ENCODE measurements around the gene RHOB.

DNA sequence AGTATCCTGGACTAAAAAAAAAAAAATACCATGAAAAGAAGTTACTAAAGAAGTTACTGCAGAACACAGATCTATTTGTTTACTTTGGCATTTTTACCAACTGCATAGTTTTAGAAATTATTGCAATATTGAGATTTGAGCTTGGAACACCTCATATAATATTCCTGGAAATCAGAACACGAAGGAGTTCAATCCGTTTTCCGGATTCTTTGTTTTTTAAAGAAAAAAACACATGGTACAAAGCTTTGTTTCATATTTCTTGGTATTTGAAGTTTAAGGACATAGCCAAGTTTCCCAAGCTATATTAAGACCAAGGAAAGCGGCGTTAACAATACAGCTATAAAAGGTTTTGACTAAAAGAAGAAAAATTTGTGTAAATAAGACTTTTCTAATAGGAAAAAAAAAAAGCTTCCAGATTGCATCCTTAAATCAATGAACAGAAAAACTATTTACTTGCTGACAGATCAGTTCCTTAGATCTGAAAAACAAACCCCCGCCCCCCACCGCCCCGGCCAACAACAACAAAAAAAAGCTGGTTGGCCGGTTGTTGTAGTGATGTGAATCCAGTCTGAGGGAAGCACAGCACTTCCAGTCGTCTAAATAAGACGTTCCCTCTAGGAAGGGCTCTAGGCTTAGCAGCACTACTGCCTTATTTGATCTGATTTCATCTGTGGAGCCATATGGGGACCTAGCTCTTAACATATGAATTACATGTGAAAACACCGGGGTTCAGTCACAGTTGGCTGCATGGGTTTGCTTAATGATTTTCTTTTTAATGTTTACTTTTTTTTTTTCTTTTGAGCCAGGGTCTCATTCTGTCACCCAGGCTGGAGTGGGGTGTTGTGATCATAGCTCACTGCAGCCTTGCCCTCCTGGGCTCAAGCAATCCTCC is 2.5 kb upstream of the RHOB start:
- TF ChIP-seq, protein P1, sequence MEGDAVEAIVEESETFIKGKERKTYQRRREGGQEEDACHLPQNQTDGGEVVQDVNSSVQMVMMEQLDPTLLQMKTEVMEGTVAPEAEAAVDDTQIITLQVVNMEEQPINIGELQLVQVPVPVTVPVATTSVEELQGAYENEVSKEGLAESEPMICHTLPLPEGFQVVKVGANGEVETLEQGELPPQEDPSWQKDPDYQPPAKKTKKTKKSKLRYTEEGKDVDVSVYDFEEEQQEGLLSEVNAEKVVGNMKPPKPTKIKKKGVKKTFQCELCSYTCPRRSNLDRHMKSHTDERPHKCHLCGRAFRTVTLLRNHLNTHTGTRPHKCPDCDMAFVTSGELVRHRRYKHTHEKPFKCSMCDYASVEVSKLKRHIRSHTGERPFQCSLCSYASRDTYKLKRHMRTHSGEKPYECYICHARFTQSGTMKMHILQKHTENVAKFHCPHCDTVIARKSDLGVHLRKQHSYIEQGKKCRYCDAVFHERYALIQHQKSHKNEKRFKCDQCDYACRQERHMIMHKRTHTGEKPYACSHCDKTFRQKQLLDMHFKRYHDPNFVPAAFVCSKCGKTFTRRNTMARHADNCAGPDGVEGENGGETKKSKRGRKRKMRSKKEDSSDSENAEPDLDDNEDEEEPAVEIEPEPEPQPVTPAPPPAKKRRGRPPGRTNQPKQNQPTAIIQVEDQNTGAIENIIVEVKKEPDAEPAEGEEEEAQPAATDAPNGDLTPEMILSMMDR (IDR thresholded peaks at IDR 0.05): no peak
- no peak for TF ChIP-seq POLR2AphosphoS5 (IDR thresholded peaks at IDR 0.05; ENCODE audit: low read depth, low read length)
- TF ChIP-seq TCF7L2 (IDR thresholded peaks at IDR 0.05; ENCODE audit: low read depth, low read length): no peak
- TF ChIP-seq, protein P2, sequence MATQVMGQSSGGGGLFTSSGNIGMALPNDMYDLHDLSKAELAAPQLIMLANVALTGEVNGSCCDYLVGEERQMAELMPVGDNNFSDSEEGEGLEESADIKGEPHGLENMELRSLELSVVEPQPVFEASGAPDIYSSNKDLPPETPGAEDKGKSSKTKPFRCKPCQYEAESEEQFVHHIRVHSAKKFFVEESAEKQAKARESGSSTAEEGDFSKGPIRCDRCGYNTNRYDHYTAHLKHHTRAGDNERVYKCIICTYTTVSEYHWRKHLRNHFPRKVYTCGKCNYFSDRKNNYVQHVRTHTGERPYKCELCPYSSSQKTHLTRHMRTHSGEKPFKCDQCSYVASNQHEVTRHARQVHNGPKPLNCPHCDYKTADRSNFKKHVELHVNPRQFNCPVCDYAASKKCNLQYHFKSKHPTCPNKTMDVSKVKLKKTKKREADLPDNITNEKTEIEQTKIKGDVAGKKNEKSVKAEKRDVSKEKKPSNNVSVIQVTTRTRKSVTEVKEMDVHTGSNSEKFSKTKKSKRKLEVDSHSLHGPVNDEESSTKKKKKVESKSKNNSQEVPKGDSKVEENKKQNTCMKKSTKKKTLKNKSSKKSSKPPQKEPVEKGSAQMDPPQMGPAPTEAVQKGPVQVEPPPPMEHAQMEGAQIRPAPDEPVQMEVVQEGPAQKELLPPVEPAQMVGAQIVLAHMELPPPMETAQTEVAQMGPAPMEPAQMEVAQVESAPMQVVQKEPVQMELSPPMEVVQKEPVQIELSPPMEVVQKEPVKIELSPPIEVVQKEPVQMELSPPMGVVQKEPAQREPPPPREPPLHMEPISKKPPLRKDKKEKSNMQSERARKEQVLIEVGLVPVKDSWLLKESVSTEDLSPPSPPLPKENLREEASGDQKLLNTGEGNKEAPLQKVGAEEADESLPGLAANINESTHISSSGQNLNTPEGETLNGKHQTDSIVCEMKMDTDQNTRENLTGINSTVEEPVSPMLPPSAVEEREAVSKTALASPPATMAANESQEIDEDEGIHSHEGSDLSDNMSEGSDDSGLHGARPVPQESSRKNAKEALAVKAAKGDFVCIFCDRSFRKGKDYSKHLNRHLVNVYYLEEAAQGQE (IDR thresholded peaks at IDR 0.05; ENCODE audit: insufficient read depth in 1 of 2, low read depth in 2 of 2, low read length in 1 of 2): no peak
- no peak for TF ChIP-seq SIN3A (IDR thresholded peaks at IDR 0.05; ENCODE audit: borderline replicate concordance, insufficient read depth, low read depth, low read length)

Measured in Panc1 (cell line).